A549 (cell line): Measurements from ENCODE around the gene CXCL10. TPM values are rescaled to one million over a fixed set of nuclear protein-coding genes. Genes with fewer than 3 reads are reported as not detected.
"Not testable (repeated sequence)": the region's sequence is repeated elsewhere in the genome, so short reads cannot be mapped to it uniquely, and the experiment has no call there.

Experiments used
- ATAC-seq, 2 experiments: fragments of 200-7000 bp in 1 of 2; fragments of >200 bp in 1 of 2; cut with Nextera tagmentation in 1 of 2; cut with Tn5 transposase in 1 of 2; 3 replicates each; pipeline versions ENCODE4 v1.8.0 to v1.9.1; 2018 to 2020; ENCODE audit warnings: mild to moderate bottlenecking in 1 of 2, moderate library complexity in 1 of 2
- CTCF ChIA-PET: fragments of 300-600 bp; sonication (Branson Sonifier 250); formaldehyde crosslinking; extraction: SDS; loops from one replicate; lab custom pipeline; 2021; ENCODE audit warnings: antibody characterized with exemption, inconsistent platforms; lab: Yijun Ruan, JAX
- POLR2A ChIA-PET: fragments of 350-600 bp; formaldehyde crosslinking; extraction: SDS; loops from one replicate; lab custom pipeline; 2021; ENCODE audit warnings: antibody characterized with exemption, inconsistent platforms; lab: Yijun Ruan, JAX
- DNase-seq, 2 experiments: peaks; one replicate each; pipeline versions ENCODE4 v3.0.0 to v3.0.0-alpha.2; 2011 to 2016; ENCODE audit warnings: low read depth in 1 of 2, low spot score in 1 of 2
- FAIRE-seq: peaks from 2 replicates; lab custom pipeline; 2011; peaks lifted over from hg19 to GRCh38; lab: Jason Lieb, UNC
- H3K27ac ChIP-seq, 2 experiments: fragments of >200 bp; sonication (Bioruptor Twin); formaldehyde crosslinking; 3 replicates each; pipeline ENCODE4 v1.5.1; 2016 to 2017
- H3K4me1 ChIP-seq: fragments of >200 bp; sonication (Bioruptor Twin); formaldehyde crosslinking; 3 replicates; pipeline ENCODE4 v1.6.1; 2016
- H3K4me2 ChIP-seq: fragments of >200 bp; sonication (Bioruptor Twin); formaldehyde crosslinking; 3 replicates; pipeline ENCODE4 v1.6.1; 2016
- H3K4me3 ChIP-seq: fragments of >200 bp; sonication (Bioruptor Twin); formaldehyde crosslinking; 3 replicates; pipeline ENCODE4 v1.5.1; 2016
- H3K9me3 ChIP-seq: fragments of >200 bp; sonication (Bioruptor Twin); formaldehyde crosslinking; 3 replicates; pipeline ENCODE4 v1.6.1; 2016
- HOXB5 ChIP-seq: fragments of 250-450 bp; sonication (Bioruptor Pico); IDR thresholded peaks from 2 replicates; pipeline ENCODE4 v1.5.0; 2020; ENCODE audit warnings: mild to moderate bottlenecking, moderate library complexity
- PHF8 ChIP-seq: fragments of 200-600 bp; sonication (generic); IDR thresholded peaks from 2 replicates; pipeline ENCODE4 v1.6.1; 2016; ENCODE audit warnings: low read depth, mild to moderate bottlenecking, antibody characterized with exemption, moderate library complexity, borderline replicate concordance
- TP53 ChIP-seq: fragments of 250-450 bp; sonication (Bioruptor Pico); IDR thresholded peaks from 2 replicates; pipeline ENCODE4 v1.5.0; 2021; ENCODE audit warnings: mild to moderate bottlenecking, moderate library complexity
- WGBS: methylation state at CpG from one replicate; pipeline ENCODE4 v1.1.6; 2017; ENCODE audit errors: missing lambda C conversion rate; 5-methylcytosine and 5-hydroxymethylcytosine counted together
- polyA plus RNA-seq, 4 experiments: library from polyadenylated mRNA; depleted of rRNA in 3 of 4; stranded (reverse); fragments of >200 nt; fragmentation: RNase III in 1 of 4; extraction: RNeasy Plus Mini Kit Qiagen cat#74134 plus additional on column Dnase treatment in 1 of 4; gene quantifications; 2 replicates in 3 of 4; 3 replicates in 1 of 4; pipeline ENCODE4 v1.2.3, GENCODE V29; 2011 to 2017
- TF ChIP-seq, protein P1 (sequence below): fragments of 450-650 bp; IDR thresholded peaks from 2 replicates; pipeline ENCODE4 v1.6.1; 2014; ENCODE audit warnings: antibody characterized with exemption
- TF ChIP-seq, protein P2 (sequence below): fragments of 200-600 bp; sonication (generic); IDR thresholded peaks from 2 replicates; pipeline ENCODE4 v1.6.1; 2016; ENCODE audit warnings: antibody characterized with exemption, mild to moderate bottlenecking, moderate library complexity
- TF ChIP-seq, protein P3 (sequence below): IDR thresholded peaks from 2 replicates; pipeline ENCODE4 v1.6.1; 2012
- TF ChIP-seq, protein P4 (sequence below): IDR thresholded peaks from 2 replicates; pipeline ENCODE4 v1.6.1; 2012

CXCL10 gene
- polyA plus RNA-seq, 2 of the 4 experiments (the other 2 are of a cell fraction) = not detected

DNA sequence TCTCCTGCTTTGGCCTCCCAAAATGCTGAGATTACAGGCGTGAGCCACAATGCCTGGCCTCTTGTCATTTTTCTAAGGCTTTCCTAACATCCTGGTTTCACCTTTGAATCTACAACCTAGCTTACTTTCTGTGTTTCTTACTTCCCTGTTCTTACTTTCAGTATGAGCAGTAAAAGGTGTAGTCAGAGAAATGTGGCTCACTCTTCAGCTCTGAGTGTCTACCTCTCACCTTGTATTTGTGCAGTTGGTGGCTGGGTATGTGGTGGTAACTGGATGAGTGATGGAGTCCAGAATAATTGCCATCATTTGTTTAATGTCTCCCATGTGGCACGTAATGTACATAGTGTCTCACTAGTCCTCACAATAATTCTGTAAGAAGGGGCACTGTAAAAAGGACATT lies 31.7 kb upstream of the CXCL10 start (continued):
- TF ChIP-seq, protein P1, sequence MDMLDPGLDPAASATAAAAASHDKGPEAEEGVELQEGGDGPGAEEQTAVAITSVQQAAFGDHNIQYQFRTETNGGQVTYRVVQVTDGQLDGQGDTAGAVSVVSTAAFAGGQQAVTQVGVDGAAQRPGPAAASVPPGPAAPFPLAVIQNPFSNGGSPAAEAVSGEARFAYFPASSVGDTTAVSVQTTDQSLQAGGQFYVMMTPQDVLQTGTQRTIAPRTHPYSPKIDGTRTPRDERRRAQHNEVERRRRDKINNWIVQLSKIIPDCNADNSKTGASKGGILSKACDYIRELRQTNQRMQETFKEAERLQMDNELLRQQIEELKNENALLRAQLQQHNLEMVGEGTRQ = no peak
- TF ChIP-seq, protein P2, sequence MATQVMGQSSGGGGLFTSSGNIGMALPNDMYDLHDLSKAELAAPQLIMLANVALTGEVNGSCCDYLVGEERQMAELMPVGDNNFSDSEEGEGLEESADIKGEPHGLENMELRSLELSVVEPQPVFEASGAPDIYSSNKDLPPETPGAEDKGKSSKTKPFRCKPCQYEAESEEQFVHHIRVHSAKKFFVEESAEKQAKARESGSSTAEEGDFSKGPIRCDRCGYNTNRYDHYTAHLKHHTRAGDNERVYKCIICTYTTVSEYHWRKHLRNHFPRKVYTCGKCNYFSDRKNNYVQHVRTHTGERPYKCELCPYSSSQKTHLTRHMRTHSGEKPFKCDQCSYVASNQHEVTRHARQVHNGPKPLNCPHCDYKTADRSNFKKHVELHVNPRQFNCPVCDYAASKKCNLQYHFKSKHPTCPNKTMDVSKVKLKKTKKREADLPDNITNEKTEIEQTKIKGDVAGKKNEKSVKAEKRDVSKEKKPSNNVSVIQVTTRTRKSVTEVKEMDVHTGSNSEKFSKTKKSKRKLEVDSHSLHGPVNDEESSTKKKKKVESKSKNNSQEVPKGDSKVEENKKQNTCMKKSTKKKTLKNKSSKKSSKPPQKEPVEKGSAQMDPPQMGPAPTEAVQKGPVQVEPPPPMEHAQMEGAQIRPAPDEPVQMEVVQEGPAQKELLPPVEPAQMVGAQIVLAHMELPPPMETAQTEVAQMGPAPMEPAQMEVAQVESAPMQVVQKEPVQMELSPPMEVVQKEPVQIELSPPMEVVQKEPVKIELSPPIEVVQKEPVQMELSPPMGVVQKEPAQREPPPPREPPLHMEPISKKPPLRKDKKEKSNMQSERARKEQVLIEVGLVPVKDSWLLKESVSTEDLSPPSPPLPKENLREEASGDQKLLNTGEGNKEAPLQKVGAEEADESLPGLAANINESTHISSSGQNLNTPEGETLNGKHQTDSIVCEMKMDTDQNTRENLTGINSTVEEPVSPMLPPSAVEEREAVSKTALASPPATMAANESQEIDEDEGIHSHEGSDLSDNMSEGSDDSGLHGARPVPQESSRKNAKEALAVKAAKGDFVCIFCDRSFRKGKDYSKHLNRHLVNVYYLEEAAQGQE = no peak
- TF ChIP-seq HOXB5 (CRISPR knock-in tag) = no peak

DNA sequence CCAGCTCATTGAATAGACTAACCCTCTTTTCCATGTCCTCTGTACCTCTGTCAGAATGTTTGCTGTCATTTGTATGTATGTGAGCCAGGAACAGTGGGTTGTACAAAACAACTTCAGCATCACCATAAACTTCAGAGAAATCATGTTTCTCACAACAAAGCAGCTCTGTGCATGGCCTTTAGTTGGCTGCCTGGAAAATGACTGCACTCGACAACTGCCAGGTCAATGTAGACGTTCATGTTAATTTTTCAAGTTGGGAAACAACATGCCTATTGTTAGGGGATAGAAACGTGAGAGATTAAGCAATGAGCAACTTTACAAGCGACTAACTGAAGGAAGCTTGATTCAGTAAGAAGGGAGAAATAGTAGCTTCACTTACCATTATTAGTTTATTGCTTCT lies 30.4 kb upstream of the CXCL10 start:
- FAIRE-seq = no peak
- Histone ChIP-seq H3K4me3 (no peak overlapping the region), H3K9me3 (no peaks in the 10 kb centered on the region), H3K27ac (no peak overlapping the region), H3K4me1 (no peaks in the 10 kb centered on the region), H3K4me2 (no peak overlapping the region)
- TF ChIP-seq, protein P3, sequence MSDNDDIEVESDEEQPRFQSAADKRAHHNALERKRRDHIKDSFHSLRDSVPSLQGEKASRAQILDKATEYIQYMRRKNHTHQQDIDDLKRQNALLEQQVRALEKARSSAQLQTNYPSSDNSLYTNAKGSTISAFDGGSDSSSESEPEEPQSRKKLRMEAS = no peak
- no peak for TF ChIP-seq PHF8
- TF ChIP-seq TP53 (CRISPR knock-in tag) = no peak
- TF ChIP-seq, protein P4, sequence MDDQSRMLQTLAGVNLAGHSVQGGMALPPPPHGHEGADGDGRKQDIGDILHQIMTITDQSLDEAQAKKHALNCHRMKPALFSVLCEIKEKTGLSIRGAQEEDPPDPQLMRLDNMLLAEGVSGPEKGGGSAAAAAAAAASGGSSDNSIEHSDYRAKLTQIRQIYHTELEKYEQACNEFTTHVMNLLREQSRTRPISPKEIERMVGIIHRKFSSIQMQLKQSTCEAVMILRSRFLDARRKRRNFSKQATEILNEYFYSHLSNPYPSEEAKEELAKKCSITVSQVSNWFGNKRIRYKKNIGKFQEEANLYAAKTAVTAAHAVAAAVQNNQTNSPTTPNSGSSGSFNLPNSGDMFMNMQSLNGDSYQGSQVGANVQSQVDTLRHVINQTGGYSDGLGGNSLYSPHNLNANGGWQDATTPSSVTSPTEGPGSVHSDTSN = no peak
- POLR2A ChIA-PET = interaction anchor here (0.7 kb wide), 1 partner anchor 997 kb away, joined by 3 read pairs; no protein-coding TSS in a partner anchor
- no peak for DNase-seq
- CTCF ChIA-PET = interaction anchor here (1.4 to 2.8 kb wide), 3 partner anchors 13 to 138 kb away, joined by 3 to 10 read pairs (median 3); no protein-coding TSS in a partner anchor
- 17% methylated on average over 4 of the region's 4 CpGs for WGBS
- ATAC-seq = no peak

DNA sequence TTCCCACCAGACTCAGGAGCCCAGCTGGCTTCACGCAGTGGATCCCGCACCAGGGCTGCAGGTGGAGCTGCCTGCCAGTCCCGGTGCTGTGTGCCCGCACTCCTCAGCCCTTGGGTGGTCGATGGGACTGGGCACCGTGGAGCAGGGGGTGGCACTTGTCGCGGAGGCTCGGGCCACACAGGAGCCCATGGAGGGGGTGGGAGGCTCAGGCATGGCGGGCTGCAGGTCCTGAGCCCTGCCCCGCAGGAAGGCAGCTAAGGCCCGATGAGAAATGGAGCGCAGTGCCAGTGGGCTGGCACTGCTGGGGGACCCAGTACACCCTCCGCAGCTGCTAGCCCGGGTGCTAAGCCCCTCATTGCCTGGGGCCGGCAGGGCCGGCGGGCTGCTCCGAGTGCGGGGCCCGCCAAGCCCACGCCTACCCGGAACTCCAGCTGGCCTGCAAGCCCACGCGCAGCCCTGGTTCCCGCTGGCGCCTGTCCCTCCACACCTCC lies 27.3 kb upstream of the CXCL10 start:
- H3K4me3 ChIP-seq, H3K9me3 ChIP-seq, H3K27ac ChIP-seq, H3K4me2 ChIP-seq, DNase-seq, H3K4me1 ChIP-seq, FAIRE-seq, CTCF ChIA-PET, POLR2A ChIA-PET, ATAC-seq: not testable (repeated sequence)
- WGBS = 88% methylated on average over 5 of the region's 27 CpGs

DNA sequence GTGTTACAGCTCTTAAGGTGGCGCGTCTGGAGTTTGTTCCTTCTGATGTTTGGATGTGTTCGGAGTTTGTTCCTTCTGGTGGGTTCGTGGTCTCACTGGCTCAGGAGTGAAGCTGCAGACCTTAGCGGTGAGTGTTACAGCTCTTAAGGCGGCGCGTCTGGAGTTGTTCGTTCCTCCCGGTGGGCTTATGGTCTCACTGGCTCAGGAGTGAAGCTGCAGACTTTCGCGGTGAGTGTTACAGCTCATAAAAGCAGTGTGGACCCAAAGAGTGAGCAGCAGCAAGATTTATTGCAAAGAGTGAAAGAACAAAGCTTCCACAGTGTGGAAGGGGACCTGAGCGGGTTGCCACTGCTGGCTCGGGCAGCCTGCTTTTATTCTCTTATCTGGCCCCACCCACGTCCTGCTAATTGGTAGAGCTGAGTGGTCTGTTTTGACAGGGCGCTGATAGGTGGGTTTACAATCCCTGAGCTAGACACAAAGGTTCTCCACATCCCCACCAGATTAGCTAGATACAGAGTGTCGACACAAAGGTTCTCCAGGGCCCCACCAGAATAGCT lies 26.6 kb upstream of the CXCL10 start:
- H3K27ac ChIP-seq, H3K4me3 ChIP-seq, H3K4me1 ChIP-seq, ATAC-seq, FAIRE-seq, DNase-seq, H3K4me2 ChIP-seq, H3K9me3 ChIP-seq: not testable (repeated sequence)
- 69% methylated on average over 15 of the region's 17 CpGs for WGBS
- ChIA-PET POLR2A (interaction anchor here (0.6 kb wide), 1 partner anchor 899 kb away, joined by 3 read pairs; no protein-coding TSS in a partner anchor), CTCF (interaction anchor here (0.5 kb wide), 1 partner anchor 1673 kb away, joined by 3 read pairs; no protein-coding TSS in a partner anchor)

DNA sequence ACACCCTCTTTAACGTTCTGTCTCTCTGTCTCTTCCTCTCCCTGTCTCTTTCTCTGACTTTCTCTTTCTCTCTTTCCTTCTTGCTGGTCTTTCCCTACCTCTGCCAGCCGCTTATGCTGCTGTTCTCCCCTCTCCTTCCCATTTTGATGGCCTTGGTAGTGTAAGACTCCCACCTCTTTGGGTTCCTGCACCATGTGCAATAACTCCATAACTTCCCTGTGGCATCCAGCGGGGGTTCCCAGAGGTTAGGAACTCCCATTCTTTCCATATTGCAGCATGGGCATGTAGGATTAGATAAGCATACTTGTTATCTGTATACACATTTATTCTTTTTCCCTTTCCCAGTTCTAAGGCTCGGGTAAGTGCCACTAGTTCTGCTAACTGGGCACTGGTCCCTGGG lies 21.4 kb upstream of the CXCL10 start:
- CTCF ChIA-PET = not testable (repeated sequence)

DNA sequence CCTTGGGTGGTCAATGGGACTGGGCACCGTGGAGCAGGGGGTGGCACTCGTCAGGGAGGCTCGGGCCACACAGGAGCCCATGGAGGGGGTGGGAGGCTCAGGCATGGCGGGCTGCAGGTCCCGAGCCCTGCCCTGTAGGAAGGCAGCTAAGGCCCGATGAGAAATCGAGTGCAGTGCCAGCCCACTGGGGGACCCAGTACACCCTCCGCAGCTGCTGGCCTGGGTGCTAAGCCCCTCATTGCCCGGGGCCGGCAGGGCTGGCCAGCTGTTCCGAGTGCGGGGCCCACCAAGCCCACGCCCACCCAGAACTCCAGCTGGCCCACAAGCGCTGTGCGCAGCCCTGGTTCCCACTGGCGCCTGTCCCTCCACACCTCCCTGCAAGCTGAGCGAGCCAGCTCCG lies 20.0 kb upstream of the CXCL10 start:
- H3K27ac ChIP-seq, H3K4me2 ChIP-seq, H3K4me3 ChIP-seq, ATAC-seq, H3K4me1 ChIP-seq, CTCF ChIA-PET, H3K9me3 ChIP-seq, FAIRE-seq, POLR2A ChIA-PET, DNase-seq: not testable (repeated sequence)
- WGBS = 95% methylated on average over 4 of the region's 18 CpGs

More for the DNA sequence above, 21.4 kb upstream of the CXCL10 start:
- WGBS = 25% methylated on average over 4 of the region's 4 CpGs
- POLR2A ChIA-PET, H3K4me1 ChIP-seq, H3K27ac ChIP-seq, H3K4me2 ChIP-seq, ATAC-seq, FAIRE-seq, DNase-seq, H3K9me3 ChIP-seq, H3K4me3 ChIP-seq: not testable (repeated sequence)

DNA sequence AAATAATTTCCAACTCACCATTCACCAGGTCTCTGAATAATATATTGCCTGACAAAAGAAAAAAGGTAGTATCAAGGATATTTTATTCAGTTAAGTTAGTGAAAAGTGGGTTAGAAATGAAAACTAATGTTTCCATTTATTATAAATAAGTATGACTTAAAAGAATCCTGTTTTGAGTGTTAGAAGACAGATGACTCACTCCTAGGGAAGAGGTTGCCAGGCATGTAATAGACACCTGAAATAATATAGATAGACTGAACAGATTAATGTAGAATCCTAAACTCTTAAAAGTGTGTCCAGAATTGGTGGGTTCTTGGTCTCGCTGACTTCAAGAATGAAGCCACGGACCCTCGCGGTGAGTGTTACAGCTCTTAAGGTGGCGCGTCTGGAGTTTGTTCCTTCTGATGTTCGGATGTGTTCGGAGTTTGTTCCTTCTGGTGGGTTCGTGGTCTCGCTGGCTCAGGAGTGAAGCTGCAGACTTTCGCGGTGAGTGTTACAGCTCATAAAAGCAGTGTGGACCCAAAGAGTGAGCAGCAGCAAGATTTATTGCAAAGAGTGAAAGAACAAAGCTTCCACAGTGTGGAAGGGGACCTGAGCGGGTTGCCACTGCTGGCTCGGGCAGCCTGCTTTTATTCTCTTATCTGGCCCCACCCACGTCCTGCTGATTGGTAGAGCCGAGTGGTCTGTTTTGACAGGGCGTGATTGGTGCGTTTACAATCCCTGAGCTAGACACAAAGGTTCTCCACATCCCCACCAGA lies 19.1 kb upstream of the CXCL10 start:
- 81% methylated on average over 16 of the region's 18 CpGs for WGBS
- H3K4me1 ChIP-seq, FAIRE-seq, H3K4me2 ChIP-seq, H3K27ac ChIP-seq, DNase-seq, H3K4me3 ChIP-seq, CTCF ChIA-PET, H3K9me3 ChIP-seq, ATAC-seq, POLR2A ChIA-PET: not testable (repeated sequence)
